ENCODE data around the gene ADAMTSL4.
"Not testable (repeated sequence)": the region's sequence is repeated elsewhere in the genome, so short reads cannot be mapped to it uniquely, and the experiment has no call there.

Gene ADAMTSL4

DNA sequence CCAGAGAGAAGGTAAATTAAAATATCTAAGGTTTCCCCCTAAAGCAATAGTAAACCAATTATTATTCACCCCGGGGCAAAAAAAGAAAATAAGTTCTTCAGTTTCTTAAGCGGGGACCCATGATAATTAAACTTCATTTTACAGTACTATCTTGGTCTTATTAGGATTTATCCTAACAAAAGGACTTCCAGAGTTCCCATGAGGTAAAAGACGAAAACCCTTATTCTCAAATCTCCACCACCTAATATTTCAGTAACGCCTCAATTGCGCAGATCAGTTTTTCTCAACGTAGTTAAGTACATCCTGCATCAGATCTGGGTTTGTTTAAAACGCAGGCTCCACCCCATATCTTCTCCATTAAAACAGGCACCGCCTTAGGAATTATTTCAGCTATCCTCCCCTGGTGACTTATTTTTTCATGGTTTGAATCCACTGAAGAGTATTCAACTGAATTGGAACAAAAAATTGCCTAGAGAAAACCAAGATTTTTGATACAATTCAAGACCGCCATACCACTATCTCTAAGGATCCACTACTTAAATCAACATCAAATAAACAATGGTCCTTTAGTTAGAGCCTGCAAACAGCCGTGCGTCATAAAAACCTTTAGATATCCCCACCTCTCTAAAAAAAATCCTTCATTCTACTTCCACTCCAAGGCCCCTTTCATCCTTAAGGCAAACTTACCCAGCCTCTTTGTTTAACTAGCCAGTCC lies 28.5 kb downstream of the ADAMTSL4 start:
- Mint-ChIP-seq H3K36me3 (ENCODE audit: low read depth) (peaks cover 63% of the 10 kb centered on the region), H3K4me1 (peaks cover 53% of the 10 kb centered on the region), H3K27ac (peak overlapping the region; percentile 100), H3K27me3 (ENCODE audit: low read depth, poor library complexity) (no peaks in the 10 kb centered on the region), H3K4me3 (peak overlapping the region; percentile 100), H3K9me3 (no peaks in the 10 kb centered on the region)
- DNase-seq: no peak
- TF ChIP-seq CTCF (IDR thresholded peaks at IDR 0.05): no peak

GRCh38 chr1:150578272-150579109 lies 29.3 kb downstream of the ADAMTSL4 start:
- H3K36me3 Mint-ChIP-seq (ENCODE audit: low read depth): peaks cover 55% of the 10 kb centered on the region
- DNase-seq: no peak
- no peak for TF ChIP-seq CTCF (IDR thresholded peaks at IDR 0.05)

GRCh38 chr1:150579110-150579944 lies 30.1 kb downstream of the ADAMTSL4 start, which contains the start of gene MCL1:
Gene MCL1, minus strand, starts transcription at chr1:150579610. Its CDS starts 80 bp downstream, at chr1:150579530.
- H3K27ac Mint-ChIP-seq: peak within 1 kb of the TSS; percentile 100
- H3K9me3 Mint-ChIP-seq: no peaks in the 10 kb centered on the region
- peaks cover 52% of the 10 kb centered on the region for H3K4me1 Mint-ChIP-seq
- no peaks in the 10 kb centered on the region for H3K27me3 Mint-ChIP-seq (ENCODE audit: low read depth, poor library complexity)
- peak within 1 kb of the TSS; percentile 100 for H3K4me3 Mint-ChIP-seq
- no peak for TF ChIP-seq CTCF (IDR thresholded peaks at IDR 0.05)
- DNase-seq: peak; percentile 87
- H3K36me3 Mint-ChIP-seq (ENCODE audit: low read depth): peaks cover 51% of the 10 kb centered on the region

More at GRCh38 chr1:150578272-150579109, 29.3 kb downstream of the ADAMTSL4 start:
- peak overlapping the region; percentile 100 for H3K27ac Mint-ChIP-seq
- peak overlapping the region; percentile 100 for H3K4me3 Mint-ChIP-seq
- H3K27me3 Mint-ChIP-seq (ENCODE audit: low read depth, poor library complexity): no peaks in the 10 kb centered on the region
- H3K9me3 Mint-ChIP-seq: no peaks in the 10 kb centered on the region
- H3K4me1 Mint-ChIP-seq: peaks cover 53% of the 10 kb centered on the region

GRCh38 chr1:150579945-150580642 lies 30.9 kb downstream of the ADAMTSL4 start:
- no peak for DNase-seq
- Mint-ChIP-seq H3K4me3 (peak overlapping the region; percentile 86), H3K27ac (peak overlapping the region; percentile 99), H3K36me3 (ENCODE audit: low read depth) (peaks cover 47% of the 10 kb centered on the region), H3K9me3 (no peaks in the 10 kb centered on the region), H3K4me1 (peaks cover 44% of the 10 kb centered on the region), H3K27me3 (ENCODE audit: low read depth, poor library complexity) (no peaks in the 10 kb centered on the region)
- TF ChIP-seq CTCF (IDR thresholded peaks at IDR 0.05): no peak

- peaks cover 35% of the 10 kb centered on the region for H3K4me1 Mint-ChIP-seq
- DNase-seq; H3K9me3 Mint-ChIP-seq; H3K27me3 Mint-ChIP-seq (ENCODE audit: low read depth, poor library complexity): not testable (repeated sequence)
- peak overlapping the region; percentile 99 for H3K27ac Mint-ChIP-seq
- H3K36me3 Mint-ChIP-seq (ENCODE audit: low read depth): peaks cover 46% of the 10 kb centered on the region
- H3K4me3 Mint-ChIP-seq: peak overlapping the region; percentile 86
These were observed 31.8 kb downstream of the ADAMTSL4 start for GRCh38 chr1:150580966-150581365.

DNA sequence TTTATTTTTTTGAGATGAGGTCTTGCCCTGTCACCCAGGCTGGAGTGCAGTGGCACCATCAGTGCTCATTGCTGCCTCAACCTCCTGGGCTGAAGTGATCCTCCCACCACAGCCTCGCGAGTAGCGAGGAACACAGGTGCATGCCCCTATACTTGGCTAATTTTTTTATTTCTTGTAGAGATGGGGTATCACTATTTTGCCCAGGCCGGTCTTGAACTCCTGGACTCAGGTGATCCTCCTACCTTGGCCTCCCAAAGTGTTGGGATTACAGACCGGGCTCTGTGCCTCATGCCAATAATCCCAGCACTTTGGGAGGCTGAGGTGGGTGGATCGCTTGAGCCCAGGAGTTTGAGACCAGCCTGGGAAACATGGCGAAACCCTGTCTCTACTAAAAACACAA lies 32.2 kb downstream of the ADAMTSL4 start:
- DNase-seq; H3K9me3 Mint-ChIP-seq; H3K27me3 Mint-ChIP-seq (ENCODE audit: low read depth, poor library complexity); H3K4me3 Mint-ChIP-seq; H3K27ac Mint-ChIP-seq: not testable (repeated sequence)
- H3K4me1 Mint-ChIP-seq: peaks cover 31% of the 10 kb centered on the region
- H3K36me3 Mint-ChIP-seq (ENCODE audit: low read depth): peaks cover 46% of the 10 kb centered on the region

DNA sequence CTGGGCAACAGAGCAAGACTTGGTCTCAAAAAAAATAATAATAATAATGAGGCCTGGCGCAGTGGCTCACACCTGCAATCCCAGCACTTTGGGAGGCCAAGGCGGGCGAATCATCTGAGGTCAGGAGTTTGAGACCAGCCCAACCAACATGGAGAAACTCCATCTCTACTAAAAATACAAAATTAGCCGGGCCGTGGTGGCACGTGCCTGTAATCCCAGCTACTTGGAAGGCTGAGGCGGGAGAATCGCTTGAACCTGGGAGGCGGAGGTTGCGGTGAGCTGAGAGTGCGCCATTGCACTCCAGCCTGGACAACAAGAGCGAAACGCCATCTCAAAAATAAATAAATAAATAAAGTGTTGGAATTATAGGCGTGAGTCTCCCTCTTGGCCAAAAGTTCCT lies 32.8 kb downstream of the ADAMTSL4 start:
- H3K4me1 Mint-ChIP-seq: peaks cover 26% of the 10 kb centered on the region
- H3K9me3 Mint-ChIP-seq; H3K27me3 Mint-ChIP-seq (ENCODE audit: low read depth, poor library complexity); H3K27ac Mint-ChIP-seq; DNase-seq; H3K4me3 Mint-ChIP-seq: not testable (repeated sequence)
- peaks cover 41% of the 10 kb centered on the region for H3K36me3 Mint-ChIP-seq (ENCODE audit: low read depth)
